Neuronal stem cell (in vitro differentiated cells): ENCODE results near the gene SRGAP3.

Source experiments
- DNase-seq: peaks from one replicate; pipeline ENCODE4 v3.0.0-alpha.2; 2013; ENCODE audit warnings: low spot score
- H2AFZ ChIP-seq: one replicate; pipeline ENCODE4 v1.6.1; 2013; ENCODE audit warnings: mild to moderate bottlenecking, low read length, inconsistent platforms
- H2AK5ac ChIP-seq: 2 replicates; pipeline ENCODE4 v1.6.1; 2013; ENCODE audit warnings: low read depth, mild to moderate bottlenecking, inconsistent platforms, low read length, moderate library complexity, mixed read lengths
- H2BK120ac ChIP-seq: 2 replicates; pipeline ENCODE4 v1.6.1; 2013; ENCODE audit warnings: low read depth, mild to moderate bottlenecking, inconsistent platforms, low read length, moderate library complexity, mixed read lengths
- H2BK12ac ChIP-seq: one replicate; pipeline ENCODE4 v1.6.1; 2013; ENCODE audit warnings: low read length, inconsistent platforms
- H2BK15ac ChIP-seq: 2 replicates; pipeline ENCODE4 v1.6.1; 2013; ENCODE audit warnings: mild to moderate bottlenecking, low read length, inconsistent platforms, mixed read lengths
- H2BK5ac ChIP-seq: one replicate; pipeline ENCODE4 v1.6.1; 2013; ENCODE audit warnings: inconsistent platforms, mild to moderate bottlenecking, low read length, moderate library complexity
- H3K14ac ChIP-seq: one replicate; pipeline ENCODE4 v1.6.1; 2013; ENCODE audit warnings: low read length, inconsistent platforms
- H3K18ac ChIP-seq: 2 replicates; pipeline ENCODE4 v1.6.1; 2013; ENCODE audit warnings: low read length, inconsistent platforms
- H3K23ac ChIP-seq: 2 replicates; pipeline ENCODE4 v1.6.1; 2013; ENCODE audit warnings: low read depth, mild to moderate bottlenecking, mixed read lengths, low read length, inconsistent platforms; ENCODE audit not compliant: poor library complexity
- H3K27ac ChIP-seq: replicated peaks from 3 replicates; pipeline ENCODE4 v1.5.1; 2013; ENCODE audit warnings: low read length, inconsistent platforms
- H3K27me3 ChIP-seq, 3 experiments: 2 replicates each; pipeline ENCODE4 v1.6.1; 2013; ENCODE audit warnings: low read length in 3 of 3, mild to moderate bottlenecking in 2 of 3, inconsistent platforms in 1 of 3, low read depth in 1 of 3, mixed read lengths in 1 of 3, moderate library complexity in 1 of 3; ENCODE audit not compliant: control insufficient read depth in 3 of 3, insufficient read depth in 3 of 3
- H3K36me3 ChIP-seq, 2 donors: replicated peaks in 1 of 2; 2 replicates each; pipeline ENCODE4 v1.6.1; 2013; ENCODE audit warnings: low read length in 2 of 2; ENCODE audit not compliant: control insufficient read depth in 2 of 2, insufficient read depth in 2 of 2
- H3K4ac ChIP-seq: 2 replicates; pipeline ENCODE4 v1.6.1; 2013; ENCODE audit warnings: inconsistent platforms, mild to moderate bottlenecking, low read length, moderate library complexity
- H3K4me1 ChIP-seq, 2 donors: 1 replicate in 1 of 2; 2 replicates in 1 of 2; pipeline ENCODE4 v1.6.1; 2013; ENCODE audit warnings: low read length in 2 of 2, low read depth in 1 of 2; ENCODE audit not compliant: control insufficient read depth in 2 of 2, insufficient read depth in 1 of 2
- H3K4me2 ChIP-seq: one replicate; pipeline ENCODE4 v1.6.1; 2013; ENCODE audit warnings: mild to moderate bottlenecking, low read length, inconsistent platforms; ENCODE audit not compliant: insufficient read depth, poor library complexity, severe bottlenecking
- H3K4me3 ChIP-seq, 2 donors: 2 replicates each; pipeline ENCODE4 v1.5.1; 2013; ENCODE audit warnings: low read length in 2 of 2, mild to moderate bottlenecking in 2 of 2, inconsistent platforms in 1 of 2, moderate library complexity in 1 of 2
- H3K79me1 ChIP-seq: one replicate; pipeline ENCODE4 v1.6.1; 2013; ENCODE audit warnings: low read depth, mild to moderate bottlenecking, inconsistent platforms, low read length, moderate library complexity
- H3K9ac ChIP-seq: one replicate; pipeline ENCODE4 v1.6.1; 2013; ENCODE audit warnings: mild to moderate bottlenecking, low read depth, low read length, inconsistent platforms; ENCODE audit not compliant: poor library complexity
- H3K9me3 ChIP-seq, 2 donors: replicated peaks in 1 of 2; 2 replicates each; pipeline versions ENCODE3 to v1.6.1; 2013; ENCODE audit warnings: low read length in 2 of 2, mild to moderate bottlenecking in 2 of 2, inconsistent platforms in 1 of 2, low read depth in 1 of 2, mixed read lengths in 1 of 2, moderate library complexity in 1 of 2; ENCODE audit not compliant: control insufficient read depth in 2 of 2, insufficient read depth in 1 of 2
- H4K8ac ChIP-seq: one replicate; pipeline ENCODE4 v1.6.1; 2013; ENCODE audit warnings: low read depth, mild to moderate bottlenecking, inconsistent platforms, low read length, moderate library complexity
- H4K91ac ChIP-seq: one replicate; pipeline ENCODE4 v1.6.1; 2013; ENCODE audit warnings: low read length, low read depth, mild to moderate bottlenecking, inconsistent platforms; ENCODE audit not compliant: poor library complexity
- WGBS, 2 donors: extraction: QIAGEN DNeasy Blood & Tissue Kit; methylation state at CpG; one replicate each; pipeline ENCODE4 v1.1.7; 2013; ENCODE audit warnings: missing lambda C conversion rate in 2 of 2, mixed read lengths in 1 of 2; ENCODE audit not compliant: insufficient read length in 2 of 2, insufficient replicate concordance in 1 of 2; ENCODE audit errors: extremely low coverage in 2 of 2; 5-methylcytosine and 5-hydroxymethylcytosine counted together

SRGAP3 gene

GRCh38 chr3:9109568-9109914 lies 139.9 kb downstream of the SRGAP3 start:
- no peak overlapping the region for H3K23ac ChIP-seq
- H3K27me3 ChIP-seq = peaks cover 0 to 1% (median 0%) of the 10 kb centered on the region in 3 experiments
- WGBS, 2 donors = no CpG with 5 or more reads among the region's 3 CpGs
- no peak overlapping the region for H2BK5ac ChIP-seq
- no peak overlapping the region for H2AFZ ChIP-seq
- H3K36me3 ChIP-seq = peaks cover 1 to 87% of the 10 kb centered on the region in 2 donors
- peaks cover 3 to 21% of the 10 kb centered on the region in 2 donors for H3K9me3 ChIP-seq
- H3K9ac ChIP-seq = no peak overlapping the region
- DNase-seq = no peak
- no peak overlapping the region for H2BK15ac ChIP-seq
- no peak overlapping the region for H4K8ac ChIP-seq
- no peak overlapping the region for H4K91ac ChIP-seq
- no peak overlapping the region for H2AK5ac ChIP-seq
- no peak overlapping the region for H2BK12ac ChIP-seq
- peaks cover 3 to 5% of the 10 kb centered on the region in 2 donors for H3K4me1 ChIP-seq
- no peaks in the 10 kb centered on the region for H3K79me1 ChIP-seq
- no peak overlapping the region for H3K27ac ChIP-seq
- H3K4ac ChIP-seq = no peak overlapping the region
- no peak overlapping the region for H3K4me3 ChIP-seq
- H2BK120ac ChIP-seq = no peak overlapping the region
- no peak overlapping the region for H3K14ac ChIP-seq
- H3K4me2 ChIP-seq = no peak overlapping the region
- no peak overlapping the region for H3K18ac ChIP-seq

- Histone ChIP-seq H2BK12ac (no peak overlapping the region), H2AFZ (no peak overlapping the region), H3K36me3 (peaks cover 4 to 87% of the 10 kb centered on the region in 2 donors), H3K79me1 (no peaks in the 10 kb centered on the region), H3K4me1 (peaks cover 3 to 5% of the 10 kb centered on the region in 2 donors), H3K23ac (no peak overlapping the region), H4K8ac (no peak overlapping the region), H2BK120ac (no peak overlapping the region), H2BK15ac (no peak overlapping the region), H4K91ac (no peak overlapping the region), H2BK5ac (no peak overlapping the region), H3K4ac (no peak overlapping the region), H3K9me3 (peaks cover 3 to 21% of the 10 kb centered on the region in 2 donors), H2AK5ac (no peak overlapping the region), H3K4me3 (no peak overlapping the region), H3K14ac (no peak overlapping the region), H3K18ac (no peak overlapping the region), H3K27ac (no peak overlapping the region), H3K27me3 (peaks cover 0 to 1% (median 0%) of the 10 kb centered on the region in 3 experiments), H3K9ac (no peak overlapping the region), H3K4me2 (no peak overlapping the region)
- no CpG with 5 or more reads among the region's 8 CpGs for WGBS, 2 donors
- DNase-seq = no peak
These were observed 140.4 kb downstream of the SRGAP3 start for GRCh38 chr3:9108876-9109567.

GRCh38 chr3:9107738-9108137 lies 141.7 kb downstream of the SRGAP3 start:
- Histone ChIP-seq H3K4me2 (no peak overlapping the region), H4K91ac (no peak overlapping the region), H2BK5ac (no peak overlapping the region), H3K4me1 (peaks cover 7 to 9% of the 10 kb centered on the region in 2 donors), H2AK5ac (no peak overlapping the region), H3K23ac (no peak overlapping the region), H3K4me3 (no peak overlapping the region), H3K27ac (no peak overlapping the region), H3K79me1 (no peaks in the 10 kb centered on the region), H3K18ac (no peak overlapping the region), H3K9ac (no peak overlapping the region), H3K27me3 (no peaks in the 10 kb centered on the region), H3K4ac (no peak overlapping the region), H2AFZ (no peak overlapping the region), H2BK12ac (no peak overlapping the region), H3K9me3 (peaks cover 0 to 21% of the 10 kb centered on the region in 2 donors), H4K8ac (no peak overlapping the region), H3K36me3 (peaks cover 4 to 84% of the 10 kb centered on the region in 2 donors), H2BK15ac (no peak overlapping the region), H2BK120ac (no peak overlapping the region), H3K14ac (no peak overlapping the region)
- no CpG with 5 or more reads among the region's 1 CpG for WGBS, 2 donors
- no peak for DNase-seq

GRCh38 chr3:9105421-9105820 lies 144.0 kb downstream of the SRGAP3 start:
- H4K8ac ChIP-seq = no peak overlapping the region
- no peak overlapping the region for H3K4me3 ChIP-seq
- H2AFZ ChIP-seq = no peak overlapping the region
- no peak overlapping the region for H2BK12ac ChIP-seq
- H3K27me3 ChIP-seq = no peaks in the 10 kb centered on the region
- H3K4me1 ChIP-seq = peaks cover 15 to 22% of the 10 kb centered on the region in 2 donors
- no peak overlapping the region for H3K18ac ChIP-seq
- no CpG with 5 or more reads among the region's 1 CpG for WGBS, 2 donors
- H3K36me3 ChIP-seq = peaks cover 4 to 75% of the 10 kb centered on the region in 2 donors
- no peak overlapping the region for H3K23ac ChIP-seq
- H2AK5ac ChIP-seq = no peak overlapping the region
- H3K9ac ChIP-seq = no peak overlapping the region
- peak overlapping the region; percentile 16 for H3K27ac ChIP-seq
- H3K14ac ChIP-seq = no peak overlapping the region
- H2BK15ac ChIP-seq = no peak overlapping the region
- no peak overlapping the region for H4K91ac ChIP-seq
- H2BK120ac ChIP-seq = no peak overlapping the region
- no peak overlapping the region for H2BK5ac ChIP-seq
- no peaks in the 10 kb centered on the region for H3K79me1 ChIP-seq
- peaks cover 0 to 11% of the 10 kb centered on the region in 2 donors for H3K9me3 ChIP-seq
- no peak overlapping the region for H3K4me2 ChIP-seq
- H3K4ac ChIP-seq = no peak overlapping the region
- DNase-seq = no peak
